Astrocyte (in vitro differentiated cells and primary cell): Measurements from ENCODE around the gene PDF. TPM values are rescaled to one million over a fixed set of nuclear protein-coding genes. Genes with fewer than 3 reads are reported as not detected.

ENCODE experiments used
- DNase-seq: peaks from one replicate; pipeline ENCODE4 v3.0.0-alpha.2; 2010; ENCODE audit warnings: low read depth
- FAIRE-seq: peaks from 2 replicates; lab custom pipeline; 2011; peaks lifted over from hg19 to GRCh38; lab: Jason Lieb, UNC
- H2AFZ ChIP-seq: 2 replicates; pipeline ENCODE4 v1.6.0; 2012; ENCODE audit warnings: low read depth, low read length, inconsistent platforms
- H3K27ac ChIP-seq: 2 replicates; pipeline ENCODE4 v1.5.1; 2011; ENCODE audit warnings: low read depth, low read length, inconsistent platforms
- H3K27me3 ChIP-seq: 2 replicates; pipeline ENCODE4 v1.6.0; 2011; ENCODE audit warnings: low read length, inconsistent platforms; ENCODE audit not compliant: insufficient read depth
- H3K36me3 ChIP-seq: 2 replicates; pipeline ENCODE4 v1.5.1; 2011; ENCODE audit warnings: low read length, inconsistent platforms; ENCODE audit not compliant: insufficient read depth
- H3K4me1 ChIP-seq: 2 replicates; pipeline ENCODE4 v1.5.1; 2011; ENCODE audit warnings: low read length, inconsistent platforms; ENCODE audit not compliant: insufficient read depth
- H3K4me2 ChIP-seq: 2 replicates; pipeline ENCODE4 v1.6.0; 2012; ENCODE audit warnings: low read length, inconsistent platforms
- H3K4me3 ChIP-seq: 2 replicates; pipeline ENCODE4 v1.5.1; 2011; ENCODE audit warnings: low read depth, mild to moderate bottlenecking, low read length, inconsistent platforms; ENCODE audit not compliant: insufficient read depth
- H3K79me2 ChIP-seq: 2 replicates; pipeline ENCODE4 v1.6.0; 2012; ENCODE audit warnings: mild to moderate bottlenecking, low read length, inconsistent platforms; ENCODE audit not compliant: insufficient read depth
- H3K9ac ChIP-seq: 2 replicates; pipeline ENCODE4 v1.6.0; 2012; ENCODE audit warnings: mild to moderate bottlenecking, low read length, inconsistent platforms
- H3K9me3 ChIP-seq: 2 replicates; pipeline ENCODE4 v1.5.1; 2012; ENCODE audit warnings: low read depth, mild to moderate bottlenecking, low read length, inconsistent platforms; ENCODE audit not compliant: insufficient read depth
- H4K20me1 ChIP-seq: 2 replicates; pipeline ENCODE4 v1.6.0; 2012; ENCODE audit warnings: low read length, inconsistent platforms; ENCODE audit not compliant: insufficient read depth
- H3K27ac Mint-ChIP-seq: one replicate; pipeline ENCODE4 v1.8.0; 2021; ENCODE audit warnings: mild to moderate bottlenecking, mixed read lengths; ENCODE audit not compliant: unreplicated experiment
- H3K27me3 Mint-ChIP-seq: one replicate; pipeline ENCODE4 v1.8.0; 2021; ENCODE audit warnings: low read depth, mixed read lengths; ENCODE audit not compliant: unreplicated experiment
- H3K36me3 Mint-ChIP-seq: one replicate; pipeline ENCODE4 v1.8.0; 2021; ENCODE audit warnings: low read depth, mixed read lengths; ENCODE audit not compliant: unreplicated experiment
- H3K4me1 Mint-ChIP-seq: one replicate; pipeline ENCODE4 v1.8.0; 2021; ENCODE audit warnings: low read depth, mixed read lengths; ENCODE audit not compliant: unreplicated experiment
- H3K4me3 Mint-ChIP-seq: one replicate; pipeline ENCODE4 v1.8.0; 2021; ENCODE audit warnings: mild to moderate bottlenecking, moderate library complexity, mixed read lengths; ENCODE audit not compliant: unreplicated experiment
- H3K9me3 Mint-ChIP-seq: one replicate; pipeline ENCODE4 v1.8.0; 2021; ENCODE audit warnings: mild to moderate bottlenecking, mixed read lengths; ENCODE audit not compliant: unreplicated experiment
- CTCF ChIP-seq: IDR thresholded peaks from 2 replicates; pipeline ENCODE4 v1.5.1; 2011; ENCODE audit warnings: low read depth, mild to moderate bottlenecking, inconsistent platforms, low read length, moderate library complexity; ENCODE audit not compliant: insufficient read depth
- EZH2 ChIP-seq: IDR thresholded peaks from 2 replicates; pipeline ENCODE4 v1.6.1; 2012; ENCODE audit warnings: mild to moderate bottlenecking, low read length, inconsistent platforms; ENCODE audit not compliant: insufficient read depth
- total RNA-seq: library from RNA; stranded (reverse); gene quantifications from 2 replicates; pipeline ENCODE4 v1.2.1, GENCODE V29; 2021

PDF gene
- total RNA-seq, 1 donor from 2014 or later: 14.9 TPM

- Histone ChIP-seq H3K79me2 (peaks cover 4% of the 10 kb centered on the region), H3K9ac (no peak overlapping the region), H3K4me3 (no peak overlapping the region), H3K4me1 (no peaks in the 10 kb centered on the region), H3K9me3 (no peaks in the 10 kb centered on the region), H2AFZ (no peak overlapping the region), H4K20me1 (no peaks in the 10 kb centered on the region), H3K27ac (no peak overlapping the region), H3K36me3 (peaks cover 10% of the 10 kb centered on the region), H3K27me3 (no peaks in the 10 kb centered on the region), H3K4me2 (no peak overlapping the region)
- Mint-ChIP-seq H3K36me3 (peaks cover 3% of the 10 kb centered on the region), H3K4me1 (no peaks in the 10 kb centered on the region), H3K9me3 (no peaks in the 10 kb centered on the region), H3K4me3 (no peak overlapping the region), H3K27ac (no peak overlapping the region), H3K27me3 (no peaks in the 10 kb centered on the region)
- FAIRE-seq: no peak
- DNase-seq: no peak
- TF ChIP-seq CTCF: no peak
- TF ChIP-seq EZH2: no peak
These were observed 17.8 kb upstream of the PDF start for GRCh38 chr16:69348222-69348621.

- Histone ChIP-seq H3K4me3 (no peak overlapping the region), H2AFZ (no peak overlapping the region), H3K9ac (no peak overlapping the region), H3K4me2 (no peak overlapping the region), H3K4me1 (no peaks in the 10 kb centered on the region), H3K79me2 (peaks cover 19% of the 10 kb centered on the region), H3K36me3 (peaks cover 21% of the 10 kb centered on the region), H4K20me1 (no peaks in the 10 kb centered on the region), H3K9me3 (no peaks in the 10 kb centered on the region), H3K27me3 (no peaks in the 10 kb centered on the region), H3K27ac (no peak overlapping the region)
- FAIRE-seq: no peak
- Mint-ChIP-seq H3K4me1 (peaks cover under 1% of the 10 kb centered on the region), H3K4me3 (no peak overlapping the region), H3K9me3 (no peaks in the 10 kb centered on the region), H3K36me3 (peaks cover 3% of the 10 kb centered on the region), H3K27me3 (no peaks in the 10 kb centered on the region), H3K27ac (no peak overlapping the region)
- TF ChIP-seq EZH2 (no peak), CTCF (no peak)
- no peak for DNase-seq
These were observed 16.3 kb upstream of the PDF start for GRCh38 chr16:69346683-69347082.

- no peak for FAIRE-seq
- DNase-seq: no peak
- Mint-ChIP-seq H3K27ac (no peak overlapping the region), H3K9me3 (no peaks in the 10 kb centered on the region), H3K4me3 (no peak overlapping the region), H3K36me3 (peaks cover 5% of the 10 kb centered on the region), H3K27me3 (no peaks in the 10 kb centered on the region), H3K4me1 (peaks cover 8% of the 10 kb centered on the region)
- H3K4me3 ChIP-seq: no peak overlapping the region
- H3K4me2 ChIP-seq: no peak overlapping the region
- peaks cover 6% of the 10 kb centered on the region for H3K4me1 ChIP-seq
- H3K9me3 ChIP-seq: no peaks in the 10 kb centered on the region
- H3K27me3 ChIP-seq: no peaks in the 10 kb centered on the region
- H3K9ac ChIP-seq: no peak overlapping the region
- no peak overlapping the region for H3K27ac ChIP-seq
- H3K79me2 ChIP-seq: peaks cover 26% of the 10 kb centered on the region
- H2AFZ ChIP-seq: no peak overlapping the region
- H4K20me1 ChIP-seq: no peaks in the 10 kb centered on the region
- TF ChIP-seq EZH2: no peak
- TF ChIP-seq CTCF: no peak
- H3K36me3 ChIP-seq: peaks cover 29% of the 10 kb centered on the region
These were observed 15.5 kb upstream of the PDF start for GRCh38 chr16:69345923-69346322.
